ENCODE results near the gene TFCP2L1.
"Not testable (repeated sequence)": the region's sequence is repeated elsewhere in the genome, so short reads cannot be mapped to it uniquely, and the experiment has no call there.

TFCP2L1 gene

GRCh38 chr2:121242175-121242875 lies 42.7 kb downstream of the TFCP2L1 start:
- no peak for DNase-seq (ENCODE audit: low read depth in 2 of 2)

GRCh38 chr2:121241466-121241865 lies 43.5 kb downstream of the TFCP2L1 start:
- no peak for DNase-seq (ENCODE audit: low read depth in 2 of 2)

DNA sequence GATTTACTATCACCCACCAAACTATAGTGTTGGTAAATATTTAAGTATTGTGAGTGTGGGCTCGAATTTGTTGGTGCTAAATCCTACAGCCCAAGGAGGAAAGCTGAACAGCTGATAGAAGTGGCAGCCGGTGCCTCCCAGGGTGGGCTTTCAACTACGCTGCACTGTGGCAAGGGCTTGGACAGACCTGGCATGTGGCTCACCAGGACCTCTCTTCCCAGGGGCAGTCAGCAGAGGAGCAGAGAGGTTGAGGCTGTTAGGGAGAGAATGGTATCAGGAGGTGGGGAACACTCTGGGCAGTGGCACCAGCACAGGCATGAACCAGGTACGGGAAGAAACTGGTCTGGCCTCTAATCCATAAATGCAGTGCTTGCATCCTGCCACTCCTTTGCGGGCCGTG lies 44.6 kb downstream of the TFCP2L1 start:
- DNase-seq (ENCODE audit: low read depth in 2 of 2), result no peak

GRCh38 chr2:121239969-121240368 lies 45.0 kb downstream of the TFCP2L1 start:
- no peak for DNase-seq (ENCODE audit: low read depth in 2 of 2)

DNA sequence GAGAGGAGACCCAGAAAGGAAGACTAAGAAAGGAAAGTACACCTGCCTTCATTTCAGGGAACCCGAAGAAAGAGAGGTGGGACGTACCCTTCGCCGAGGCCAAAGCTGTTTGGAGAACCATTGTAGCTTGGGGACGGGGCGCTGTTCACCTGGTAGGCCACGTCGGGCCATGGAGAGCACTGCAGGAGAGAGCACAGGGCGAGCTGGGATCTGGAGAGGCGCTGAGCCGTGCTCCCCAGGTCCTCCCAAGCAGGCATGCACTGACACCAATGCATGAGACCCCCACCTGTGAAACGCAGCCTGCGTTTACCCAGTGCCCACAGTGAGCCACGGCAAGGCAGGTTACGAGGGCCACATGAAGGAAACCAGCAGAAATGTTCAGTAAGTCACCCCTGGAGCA lies 45.5 kb downstream of the TFCP2L1 start:
- no peak for DNase-seq (ENCODE audit: low read depth in 2 of 2)

DNA sequence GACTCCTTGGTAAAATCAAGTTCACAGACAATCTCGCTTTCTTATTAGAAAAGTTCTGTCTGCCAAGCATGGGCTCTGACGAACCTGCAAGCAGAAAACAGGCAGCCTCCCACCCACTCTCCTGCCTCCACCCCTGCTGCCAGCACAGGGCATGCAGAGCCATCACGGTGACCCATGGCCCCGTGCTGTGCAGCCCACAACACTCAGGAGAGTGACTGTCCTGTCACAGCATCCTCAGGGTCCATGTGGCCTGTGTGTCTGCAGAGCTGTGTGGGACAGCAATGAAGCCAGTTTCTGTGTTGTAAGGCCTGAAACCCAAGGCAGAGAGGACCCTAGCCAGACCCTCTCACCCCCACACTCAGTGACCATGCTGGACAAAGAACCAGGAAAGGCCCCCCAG lies 46.2 kb downstream of the TFCP2L1 start:
- DNase-seq (ENCODE audit: low read depth in 2 of 2), result no peak

DNA sequence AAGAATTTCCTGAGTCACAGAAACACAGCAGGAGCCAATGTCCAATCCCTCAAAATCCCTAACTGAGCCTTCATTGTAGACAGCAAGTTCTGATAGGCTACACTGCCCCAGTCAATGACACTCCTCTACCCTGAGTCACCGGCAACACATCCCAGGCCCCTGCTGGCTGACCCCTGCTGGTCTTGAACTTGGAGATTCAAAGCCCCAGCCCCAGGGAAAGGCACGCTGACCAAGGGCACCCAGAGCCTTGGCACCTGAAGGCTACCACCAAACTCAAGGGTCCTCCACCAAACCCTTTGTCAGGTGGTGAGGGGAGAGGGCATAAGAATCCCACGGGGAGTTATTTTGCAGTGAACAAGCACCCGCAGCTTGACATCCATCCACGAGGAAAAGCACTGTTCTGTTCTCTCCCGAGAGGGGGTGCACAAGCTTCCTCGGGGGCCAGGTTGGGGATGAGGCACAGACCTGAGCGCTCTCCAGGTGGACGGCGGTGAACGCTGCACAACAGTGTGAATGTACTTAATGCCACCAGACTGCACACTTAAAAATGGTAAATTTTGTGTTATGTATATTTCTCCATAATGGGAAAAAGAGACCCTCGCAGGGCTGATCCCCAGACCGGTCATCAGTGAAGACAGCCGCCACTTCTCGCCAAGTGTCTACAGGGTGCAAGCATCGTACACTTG lies 46.9 kb downstream of the TFCP2L1 start:
- DNase-seq (ENCODE audit: low read depth in 2 of 2), result no peak

GRCh38 chr2:121237336-121237979 lies 47.5 kb downstream of the TFCP2L1 start:
- no peak for DNase-seq (ENCODE audit: low read depth in 2 of 2)

- DNase-seq (ENCODE audit: low read depth in 2 of 2), result no peak
Measured at GRCh38 chr2:121236650-121237180, 48.3 kb downstream of the TFCP2L1 start.

DNA sequence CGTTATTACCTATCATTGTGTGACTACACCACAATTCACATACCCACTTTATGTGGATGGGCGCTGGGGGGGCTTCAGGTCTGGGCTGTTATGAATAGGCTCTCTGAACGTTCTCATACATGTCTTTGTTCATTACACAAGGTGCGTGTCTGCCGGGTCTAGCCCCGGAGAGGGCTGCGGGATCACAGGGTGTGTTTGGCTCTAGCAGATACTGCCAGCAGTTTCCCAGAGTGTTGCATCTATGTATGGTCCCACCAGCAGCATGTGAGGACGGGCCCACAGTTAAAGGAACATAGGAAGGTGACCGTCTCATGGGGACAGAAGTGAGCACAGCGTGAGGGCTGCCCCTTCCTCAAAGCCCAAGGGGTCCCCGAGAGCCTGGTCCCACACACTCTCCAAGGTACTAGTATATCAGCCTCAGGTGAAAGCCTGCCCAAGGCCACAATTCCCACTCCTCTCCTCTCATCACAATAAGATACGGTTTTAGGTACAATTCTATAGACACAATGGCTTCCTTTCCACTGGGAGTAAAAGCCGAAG lies 48.8 kb downstream of the TFCP2L1 start:
- DNase-seq (ENCODE audit: low read depth in 2 of 2), result no peak

DNA sequence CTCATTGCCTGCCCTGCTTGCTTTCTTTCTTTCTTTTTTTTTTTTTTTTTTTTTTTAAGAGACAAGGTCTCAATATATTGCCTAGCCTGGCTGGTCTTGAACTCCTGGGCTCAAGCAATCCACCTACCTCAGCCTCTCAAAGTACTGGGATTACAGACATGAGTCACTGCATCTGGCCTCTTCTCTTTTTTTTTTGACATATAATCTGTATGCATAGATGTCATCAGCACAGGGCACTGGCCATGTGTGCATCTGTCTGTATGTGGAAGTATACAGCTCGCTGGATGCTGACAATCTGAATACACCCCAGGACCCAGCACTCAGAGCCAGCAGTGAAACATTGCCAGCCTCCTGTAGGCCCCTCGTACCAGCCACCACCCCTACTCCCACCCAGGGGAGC lies 49.5 kb downstream of the TFCP2L1 start:
- DNase-seq (ENCODE audit: low read depth in 2 of 2), result no peak

DNA sequence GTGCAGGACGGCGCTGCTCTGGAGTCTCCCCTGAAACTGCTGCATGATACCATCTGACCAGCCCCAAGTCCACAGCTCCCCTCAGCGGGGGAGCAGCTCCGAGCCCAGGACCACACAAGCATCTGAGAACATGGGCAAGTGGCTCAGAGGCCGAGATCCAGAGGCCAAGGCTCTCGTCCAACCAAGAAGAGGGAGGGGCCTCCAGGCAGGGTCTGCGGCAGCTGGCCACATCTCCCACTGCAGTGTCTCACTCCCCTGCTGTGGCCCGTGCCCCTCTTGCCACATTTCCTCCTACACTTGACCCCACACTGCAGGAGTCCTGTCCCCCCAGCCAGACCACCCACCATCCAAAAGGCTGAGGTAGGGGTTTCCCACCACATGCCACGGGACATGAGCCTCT lies 50.2 kb downstream of the TFCP2L1 start:
- DNase-seq (ENCODE audit: low read depth in 2 of 2), result no peak

DNA sequence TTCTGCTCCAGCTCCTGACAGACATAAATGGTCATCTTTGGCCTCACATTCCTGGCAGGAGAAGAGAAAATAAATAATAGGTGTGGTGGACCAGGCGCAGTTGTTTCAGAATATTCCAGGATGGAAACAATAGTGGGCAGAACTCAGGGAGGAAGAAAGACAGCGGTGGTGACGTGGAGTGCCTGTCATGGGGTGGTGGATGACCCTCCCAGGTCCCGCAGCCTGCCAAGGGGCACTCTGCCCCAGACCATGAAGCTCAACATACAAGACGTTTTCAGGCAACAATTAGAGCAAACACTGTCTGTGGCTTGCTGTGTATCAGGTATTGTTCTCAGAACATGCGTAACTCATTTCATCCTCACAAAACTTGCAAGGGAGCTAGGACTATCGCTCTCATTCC lies 50.9 kb downstream of the TFCP2L1 start:
- no peak for DNase-seq (ENCODE audit: low read depth in 2 of 2)

DNA sequence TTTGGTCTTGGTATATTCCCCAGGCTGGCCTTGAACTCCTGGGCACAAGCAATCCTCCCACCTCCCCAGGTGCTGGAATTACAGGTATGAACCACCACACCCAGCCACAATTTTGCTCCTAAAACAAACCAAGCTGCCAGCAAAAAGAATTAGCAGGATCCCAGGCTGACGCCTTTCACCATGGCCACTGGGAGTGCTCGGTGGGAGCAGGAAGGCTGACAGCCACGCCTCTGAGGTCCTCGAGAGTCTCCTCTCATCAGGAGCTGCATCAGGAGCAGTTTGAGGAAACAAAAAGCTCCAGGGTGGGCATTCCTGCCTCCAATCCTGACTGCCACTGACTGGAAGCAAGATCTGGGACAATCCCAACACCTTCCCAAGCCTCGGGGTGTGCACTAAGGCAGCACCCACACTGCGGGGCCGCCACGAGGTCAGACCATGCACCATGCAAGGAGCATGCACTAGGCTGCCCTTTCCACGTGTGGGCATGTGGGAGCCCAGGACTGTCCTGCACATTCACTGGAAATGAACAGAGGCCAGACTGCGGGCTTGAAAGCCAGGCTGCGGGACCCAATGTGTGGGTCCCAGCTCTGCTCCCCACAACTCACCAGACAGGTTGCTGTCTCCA lies 51.4 kb downstream of the TFCP2L1 start:
- no peak for DNase-seq (ENCODE audit: low read depth in 2 of 2)

GRCh38 chr2:121232626-121233265 lies 52.3 kb downstream of the TFCP2L1 start:
- DNase-seq (ENCODE audit: low read depth in 2 of 2), result no peak

DNA sequence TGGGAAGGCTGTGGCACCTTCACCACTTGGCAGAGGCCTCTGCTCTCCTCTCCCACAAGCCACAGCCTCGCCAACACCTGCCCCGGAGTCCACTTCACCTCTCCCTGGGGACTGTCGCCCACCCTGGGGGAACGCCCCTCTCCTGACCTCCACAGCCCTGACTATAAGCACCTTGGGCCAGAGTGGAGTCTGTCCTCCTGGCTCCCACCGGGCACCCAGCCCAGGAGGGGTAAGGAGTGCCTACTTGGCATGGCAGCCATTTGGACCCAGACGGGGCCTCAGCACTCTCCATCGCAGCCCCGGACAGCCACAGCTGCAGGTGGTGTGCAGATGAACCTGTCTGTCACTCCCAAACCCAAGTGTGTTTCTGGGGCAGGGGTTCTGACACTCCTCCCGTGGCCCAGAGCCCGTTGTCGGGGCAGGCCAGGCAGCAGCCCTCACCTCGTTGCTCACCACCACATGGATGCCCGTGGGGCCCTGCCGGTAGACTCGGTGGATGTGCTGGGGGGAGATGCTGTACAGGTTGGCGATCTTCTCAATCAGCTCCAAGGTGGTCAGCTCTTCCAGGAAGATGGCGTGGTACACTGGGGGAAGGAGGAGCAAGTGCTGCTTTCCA lies 53.5 kb downstream of the TFCP2L1 start:
- no peak for DNase-seq (ENCODE audit: low read depth in 2 of 2)

GRCh38 chr2:121228521-121228920 lies 56.5 kb downstream of the TFCP2L1 start:
- DNase-seq (ENCODE audit: low read depth in 2 of 2), result no peak

- DNase-seq (ENCODE audit: low read depth in 2 of 2), result not testable (repeated sequence)
Measured at GRCh38 chr2:121227381-121228144, 57.4 kb downstream of the TFCP2L1 start.

- not testable (repeated sequence) for DNase-seq (ENCODE audit: low read depth in 2 of 2)
Measured at GRCh38 chr2:121225681-121226080, 59.3 kb downstream of the TFCP2L1 start.

DNA sequence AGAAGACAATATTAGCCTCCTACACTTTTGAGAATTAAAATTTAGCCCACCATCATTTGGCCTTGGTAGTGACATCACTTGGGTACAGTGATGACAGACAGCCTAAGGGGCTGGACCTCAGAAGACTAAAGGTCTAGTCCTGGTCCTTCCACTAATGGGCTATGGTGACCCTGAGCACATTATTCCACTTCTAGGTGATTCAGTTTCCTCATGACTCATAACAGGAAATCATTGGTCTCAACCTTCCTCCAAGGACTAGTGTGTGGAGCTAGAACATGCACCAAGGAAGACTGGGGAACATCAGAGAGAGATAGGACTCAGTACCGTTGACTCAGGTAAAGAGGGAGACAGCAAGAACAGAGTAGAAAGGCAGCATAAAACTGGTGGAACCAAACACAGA lies 64.0 kb downstream of the TFCP2L1 start:
- DNase-seq (ENCODE audit: low read depth in 2 of 2), result no peak

Data from stimulated activated CD8-positive, alpha-beta memory T cell treated with anti-CD3 and anti-CD28 coated beads, Interleukin-2, amount 100 ng/mL, for 1 hour (primary cell).